HepG2 (cell line): Measurements from ENCODE around the gene OR2H1. TPM values are rescaled to one million over a fixed set of nuclear protein-coding genes. Genes with fewer than 3 reads are reported as not detected.

Experiments
- ATAC-seq: fragments of 200-7000 bp; cut with Tn5 transposase; 3 replicates; pipeline ENCODE4 v1.9.1; 2020; ENCODE audit warnings: mild to moderate bottlenecking, moderate library complexity
- BruUV-seq: library from RNA; stranded (reverse); fragments of 400-500 nt; replicated peaks from 2 replicates; lab custom pipeline; 2021; lab: Mats Ljungman, UMichigan
- CTCF ChIA-PET: fragments of 300-600 bp; formaldehyde crosslinking; extraction: SDS; loops from one replicate; lab custom pipeline; 2021; ENCODE audit warnings: low total read pairs, inconsistent platforms, low intra/inter-chr PET ratio; lab: Yijun Ruan, JAX
- POLR2A ChIA-PET: fragments of 350-600 bp; sonication (Branson Sonifier 250); formaldehyde crosslinking; loops from one replicate; lab custom pipeline; 2020; ENCODE audit warnings: antibody characterized with exemption, inconsistent platforms; lab: Yijun Ruan, JAX
- DNase-seq: peaks from one replicate; pipeline ENCODE4 v3.0.0-alpha.2; 2015; ENCODE audit warnings: low spot score
- FAIRE-seq: peaks from 3 replicates; lab custom pipeline; 2011; peaks lifted over from hg19 to GRCh38; lab: Jason Lieb, UNC
- H2AFZ ChIP-seq: one replicate; pipeline ENCODE4 v1.6.1; 2011; ENCODE audit warnings: low read length, inconsistent platforms
- H3K27ac ChIP-seq: fragments of 300-600 bp; 3 replicates; pipeline ENCODE4 v1.8.0; 2011; ENCODE audit warnings: mixed run types, mild to moderate bottlenecking, mixed read lengths, low read length, inconsistent platforms; ENCODE audit not compliant: insufficient read depth; ENCODE audit errors: extremely low read length
- H3K27me3 ChIP-seq, 2 experiments: fragments of 200-600 bp in 1 of 2; 2 replicates in 1 of 2; 3 replicates in 1 of 2; pipeline versions ENCODE4 v1.6.0 to v1.8.0; 2011; ENCODE audit warnings: low read length in 2 of 2, mild to moderate bottlenecking in 2 of 2, moderate library complexity in 2 of 2, inconsistent platforms in 1 of 2; ENCODE audit not compliant: insufficient read depth in 2 of 2, control insufficient read depth in 1 of 2
- H3K36me3 ChIP-seq, 2 experiments: fragments of 200-600 bp in 1 of 2; replicated peaks in 1 of 2; 2 replicates in 1 of 2; 3 replicates in 1 of 2; pipeline versions ENCODE4 v1.5.1 to v1.8.0; 2011; ENCODE audit warnings: low read length in 2 of 2, inconsistent platforms in 1 of 2; ENCODE audit not compliant: insufficient read depth in 2 of 2, control insufficient read depth in 1 of 2
- H3K4me1 ChIP-seq: 2 replicates; pipeline ENCODE4 v1.5.1; 2012; ENCODE audit warnings: low read length, inconsistent platforms; ENCODE audit not compliant: insufficient read depth
- H3K4me2 ChIP-seq: 2 replicates; pipeline ENCODE4 v1.6.0; 2011; ENCODE audit warnings: low read depth, low read length, inconsistent platforms
- H3K4me3 ChIP-seq, 3 experiments: fragments of 200-600 bp in 1 of 3; sonication (generic), shearing (Covaris generic) in 1 of 3; replicated peaks in 1 of 3; 2 replicates each; pipeline ENCODE4 v1.5.1; 2011 to 2016; ENCODE audit warnings: low read length in 3 of 3, inconsistent platforms in 2 of 3, low read depth in 2 of 3, mild to moderate bottlenecking in 2 of 3, control low read depth in 1 of 3, mixed read lengths in 1 of 3; ENCODE audit not compliant: insufficient read depth in 1 of 3
- H3K79me2 ChIP-seq: one replicate; pipeline ENCODE4 v1.6.1; 2011; ENCODE audit warnings: low read length, inconsistent platforms; ENCODE audit not compliant: insufficient read depth
- H3K9ac ChIP-seq: 2 replicates; pipeline ENCODE4 v1.6.0; 2011; ENCODE audit warnings: mild to moderate bottlenecking, low read depth, low read length, inconsistent platforms; ENCODE audit not compliant: insufficient read depth
- H3K9me3 ChIP-seq: 2 replicates; pipeline ENCODE4 v1.5.1; 2012; ENCODE audit warnings: mild to moderate bottlenecking, low read length
- H4K20me1 ChIP-seq: 2 replicates; pipeline ENCODE4 v1.6.0; 2011; ENCODE audit warnings: inconsistent platforms, mild to moderate bottlenecking, low read length, moderate library complexity; ENCODE audit not compliant: insufficient read depth
- PHF20 ChIP-seq: sonication (generic); formaldehyde crosslinking; IDR thresholded peaks from 2 replicates; pipeline ENCODE4 v1.5.0; 2020; ENCODE audit warnings: mild to moderate bottlenecking, missing genetic modification reagents
- RARG ChIP-seq: sonication (generic); formaldehyde crosslinking; IDR thresholded peaks from 2 replicates; pipeline ENCODE4 v1.4.0; 2020; ENCODE audit warnings: low read depth, mild to moderate bottlenecking, missing genetic modification reagents
- ZNF891 ChIP-seq: sonication (generic); formaldehyde crosslinking; IDR thresholded peaks from 2 replicates; pipeline ENCODE4 v1.5.0; 2020; ENCODE audit warnings: mild to moderate bottlenecking, missing genetic modification reagents
- WGBS: methylation state at CpG from one replicate; pipeline ENCODE4 v1.1.6; 2017; ENCODE audit warnings: low lambda C conversion rate; 5-methylcytosine and 5-hydroxymethylcytosine counted together
- in situ Hi-C: cut with HindIII; loops from 2 replicates; pipeline ENCODE4 v1.10.0; 2017; ENCODE audit warnings: low pct_unique_long_range_greater_than_20kb; ENCODE audit not compliant: extremely low pct_ligation_motif_present
- intact Hi-C: fragments of 100-400 bp; cut with micrococcal nuclease; formaldehyde crosslinking; loops from one replicate; pipeline ENCODE4 v1.10.0; 2022; ENCODE audit not compliant: unreplicated experiment
- polyA plus RNA-seq, 8 experiments: library from polyadenylated mRNA; depleted of rRNA in 3 of 8; stranded (reverse) in 7 of 8; unstranded in 1 of 8; fragments of >200 nt; fragmentation: Illumina TruSeq in 4 of 8; extraction: Trizol in 4 of 8; gene quantifications; 2 replicates each; pipeline versions ENCODE4 v1.2.1 to v1.2.3, GENCODE V29; 2011 to 2016; ENCODE audit warnings: low read depth in 4 of 8, missing spikeins in 1 of 8, mixed read lengths in 1 of 8; ENCODE audit not compliant: insufficient read depth in 1 of 8
- total RNA-seq, 5 experiments: library from RNA; depleted of rRNA; stranded (reverse); fragments of >200 nt; fragmentation: Illumina TruSeq; extraction: Trizol; gene quantifications; 2 replicates each; pipeline ENCODE4 v1.2.3, GENCODE V29; 2016; ENCODE audit warnings: low read depth in 1 of 5

OR2H1 gene
- total and polyA plus RNA-seq, 2 of the 13 experiments (the other 11 are each of a cell fraction or from before 2014, with no cell fraction given) = 0.15 TPM; not detected in 1

DNA sequence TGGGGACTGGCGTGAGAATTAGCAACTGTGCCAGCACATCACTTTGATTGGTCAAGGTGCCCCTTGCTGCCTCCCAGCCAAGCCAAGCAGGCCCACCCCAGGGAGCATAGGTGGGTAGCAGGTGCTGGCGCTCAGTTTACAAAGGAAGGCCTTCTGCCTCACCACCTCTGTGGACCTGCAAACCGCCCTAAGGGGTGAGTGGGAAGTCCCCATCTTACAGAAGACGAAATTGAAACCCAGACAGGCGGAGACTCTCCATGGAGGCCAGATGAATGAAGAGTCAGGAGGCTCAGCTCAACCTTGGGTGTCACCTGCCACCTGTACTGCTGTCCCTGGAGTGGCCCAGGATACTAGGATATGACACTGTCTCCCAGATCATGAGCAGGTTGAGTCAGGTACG, 52.3 kb downstream of the OR2H1 start:
- BruUV-seq = no TSS peak
- Histone ChIP-seq H3K4me2 (no peak overlapping the region), H3K27me3 (peaks cover 0 to 17% of the 10 kb centered on the region in 2 experiments; a peak in 2 of 5 replicates), H3K4me1 (0 out of 2 replicates have a peak, but pooled peaks cover 4% of the 10 kb centered on the region), H3K4me3 (no peak overlapping the region), H3K27ac (no peak overlapping the region), H3K79me2 (no peaks in the 10 kb centered on the region), H3K9me3 (no peaks in the 10 kb centered on the region), H2AFZ (no peak overlapping the region), H3K36me3 (no peaks in the 10 kb centered on the region), H4K20me1 (no peaks in the 10 kb centered on the region), H3K9ac (no peak overlapping the region)
- ATAC-seq (no peak), FAIRE-seq (no peak), DNase-seq (no peak)
- ChIA-PET CTCF (no interaction called here), POLR2A (no interaction called here)
- no peak for TF ChIP-seq PHF20 (CRISPR knock-in tag)
- 21% methylated on average over 5 of the region's 6 CpGs for WGBS
- intact Hi-C loops = no loop called here
- in situ Hi-C loops = no loop called here

- H2AFZ ChIP-seq = no peak overlapping the region
- DNase-seq (no peak), ATAC-seq (no peak), FAIRE-seq (no peak)
- H3K4me1 ChIP-seq = 0 out of 2 replicates have a peak, but pooled peaks cover 4% of the 10 kb centered on the region
- no peaks in the 10 kb centered on the region for H3K79me2 ChIP-seq
- no peaks in the 10 kb centered on the region for H3K9me3 ChIP-seq
- CTCF ChIA-PET = no interaction called here
- H3K36me3 ChIP-seq = no peaks in the 10 kb centered on the region
- no peaks in the 10 kb centered on the region for H4K20me1 ChIP-seq
- no TSS peak for BruUV-seq
- TF ChIP-seq ZNF891 (CRISPR knock-in tag) (0 out of 2 replicates have a peak, but pooled peaks have one; percentile 28), RARG (CRISPR knock-in tag) (no peak)
- H3K4me2 ChIP-seq = no peak overlapping the region
- intact Hi-C loops = no loop called here
- POLR2A ChIA-PET = no interaction called here
- WGBS = 35% methylated on average over 7 of the region's 9 CpGs
- in situ Hi-C loops = no loop called here
- H3K9ac ChIP-seq = no peak overlapping the region
- H3K4me3 ChIP-seq = no peak overlapping the region
- H3K27ac ChIP-seq = no peak overlapping the region
- peaks cover 0 to 17% of the 10 kb centered on the region in 2 experiments; a peak in 2 of 5 replicates for H3K27me3 ChIP-seq
Measured at GRCh38 chr6:29509711-29510110, 52.8 kb downstream of the OR2H1 start.
